NCI-H146 treated with DMSO at 0.1 percent for 48 hours (cell line): Measurements from ENCODE around the gene SLC39A6.
A peak's percentile ranks its signal among the peaks of the same experiment; 100 is the strongest.
"Not testable (repeated sequence)": the region's sequence is repeated elsewhere in the genome, so short reads cannot be mapped to it uniquely, and the experiment has no call there.

Experiments
- DNase-seq: peaks from one replicate; lab custom pipeline; 2025; ENCODE audit not compliant: unreplicated experiment; lab: John Stamatoyannopoulos, UW

The SLC39A6 gene

DNA sequence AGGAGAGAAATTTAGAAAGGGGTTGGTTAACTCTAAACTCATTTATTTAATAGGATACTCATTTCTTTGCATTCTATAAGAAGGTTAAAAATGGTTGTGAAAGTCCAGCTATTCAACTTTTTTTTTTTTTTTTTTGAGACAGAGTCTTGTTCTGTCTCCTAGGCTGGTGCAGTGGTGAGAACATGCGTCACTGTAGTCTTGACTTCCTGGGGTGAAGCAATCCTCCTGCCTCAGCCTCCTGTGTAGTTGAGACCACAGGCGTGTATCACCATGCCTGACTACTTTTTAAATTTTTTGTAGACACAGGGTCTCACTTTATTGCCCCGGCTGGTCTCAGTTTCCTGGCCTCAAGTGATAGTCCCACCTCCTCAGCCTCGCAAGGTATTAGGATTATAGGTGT lies 12.4 kb upstream of the SLC39A6 start:
- no peak for DNase-seq

- DNase-seq: no peak
Measured at GRCh38 chr18:36139245-36139644, 10.1 kb upstream of the SLC39A6 start.

- no peak for DNase-seq
Measured at GRCh38 chr18:36135264-36135663, 6.1 kb upstream of the SLC39A6 start.

- DNase-seq: no peak
Measured at GRCh38 chr18:36132756-36133155, 3.6 kb upstream of the SLC39A6 start.

DNA sequence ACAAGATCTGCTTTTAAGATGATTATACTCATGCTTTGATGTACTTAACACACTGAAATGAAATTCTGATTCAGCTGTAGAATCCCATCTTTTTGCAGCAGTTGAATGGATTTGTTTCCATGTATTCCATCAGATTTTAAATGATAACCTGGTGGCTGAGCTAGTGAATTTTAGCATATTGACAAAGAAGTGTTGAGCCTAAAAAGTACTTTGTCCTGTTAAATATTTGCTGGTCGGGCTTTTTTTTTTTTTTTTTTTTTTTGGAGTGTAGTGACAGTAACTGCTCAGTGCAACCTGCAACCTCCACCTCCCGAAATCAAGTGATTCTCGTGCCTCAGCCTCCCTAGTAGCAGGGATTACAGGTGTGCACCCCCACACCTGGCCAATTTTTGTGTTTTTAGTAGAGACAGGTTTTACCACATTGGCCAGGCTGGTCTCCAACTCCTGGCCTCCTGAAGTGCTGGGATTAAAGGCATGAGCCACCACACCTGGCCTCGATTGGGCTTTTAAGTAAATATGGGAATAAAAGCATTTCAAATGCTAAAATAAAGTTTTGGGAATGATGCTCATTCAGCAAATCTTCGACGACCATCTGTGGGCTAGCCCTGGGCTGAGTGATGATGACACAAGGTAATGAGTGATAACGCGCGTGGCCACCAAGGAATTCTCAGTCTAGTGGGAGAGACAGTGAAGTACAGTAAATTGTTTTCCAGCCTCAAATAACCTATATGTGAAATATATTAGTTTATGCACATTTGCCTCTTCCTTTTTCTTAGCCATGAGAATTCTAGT lies 2.7 kb upstream of the SLC39A6 start:
- no peak for DNase-seq

GRCh38 chr18:36130883-36131653 lies 1.9 kb upstream of the SLC39A6 start:
- no peak for DNase-seq

DNA sequence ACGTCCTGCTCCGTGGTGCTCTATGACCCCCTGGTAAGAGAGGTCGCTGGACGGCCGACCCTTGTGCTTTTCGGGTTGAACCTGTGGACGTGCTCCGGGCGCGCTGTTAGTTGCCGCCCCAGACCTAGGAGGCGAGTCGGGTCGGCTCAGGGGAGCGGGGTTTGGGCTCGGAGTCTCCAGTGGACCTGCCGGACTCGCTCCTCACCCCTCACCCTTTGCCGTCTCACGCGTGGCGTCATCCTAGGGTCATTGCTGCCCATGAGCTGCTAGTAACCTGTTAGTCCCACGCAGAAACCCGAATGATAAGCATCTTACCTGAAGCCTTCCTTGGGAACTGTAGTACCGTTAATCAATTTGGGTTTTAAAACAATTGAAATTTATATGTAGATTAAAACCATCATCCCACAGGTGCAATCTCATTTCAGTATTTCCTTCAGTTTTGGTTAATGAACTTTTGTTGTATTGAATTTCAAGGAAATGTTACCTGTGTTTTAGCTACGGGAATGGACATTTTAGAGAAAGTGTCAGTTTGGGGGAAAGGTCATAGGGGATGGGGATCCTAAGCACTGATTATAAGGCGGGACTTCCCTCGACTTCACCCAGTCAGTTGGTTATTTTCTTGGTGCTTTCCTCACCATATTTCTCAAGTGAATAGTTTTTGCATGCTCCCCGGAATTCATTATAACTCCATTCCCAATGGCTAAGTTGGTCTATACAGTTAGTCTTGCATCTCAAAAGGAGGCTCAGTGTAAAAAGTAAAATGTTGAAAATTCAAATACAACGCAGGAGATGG lies 1.1 kb upstream of the SLC39A6 start:
- DNase-seq: peak; percentile 59

GRCh38 chr18:36128907-36129299 lies 237 bp downstream of the SLC39A6 start:
- DNase-seq: no peak

GRCh38 chr18:36128530-36128870 lies 640 bp downstream of the SLC39A6 start:
- DNase-seq: no peak

- DNase-seq: peak; percentile 11
Measured at GRCh38 chr18:36127836-36128529, 1.2 kb downstream of the SLC39A6 start.

DNA sequence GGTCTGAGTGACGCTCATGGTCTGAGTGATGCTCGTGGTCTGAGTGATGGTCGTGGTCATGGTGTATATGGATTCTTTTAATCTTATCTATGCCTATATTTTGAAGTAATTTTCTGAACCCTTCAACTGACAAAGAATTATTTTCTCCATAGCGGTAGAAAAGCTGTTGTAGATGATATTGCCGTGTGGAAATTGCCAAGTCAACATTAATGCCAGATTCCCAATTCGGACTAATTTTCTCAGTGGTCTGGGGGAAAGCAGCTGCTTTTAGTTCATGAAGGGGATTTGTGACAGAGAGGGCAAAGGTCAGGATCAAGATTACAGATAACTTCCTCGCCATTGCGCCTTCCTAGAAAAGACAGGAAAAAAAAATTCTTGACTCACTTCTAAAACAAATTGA lies 2.5 kb downstream of the SLC39A6 start:
- DNase-seq: no peak

GRCh38 chr18:36124841-36125240 lies 4.3 kb downstream of the SLC39A6 start:
- DNase-seq: no peak

DNA sequence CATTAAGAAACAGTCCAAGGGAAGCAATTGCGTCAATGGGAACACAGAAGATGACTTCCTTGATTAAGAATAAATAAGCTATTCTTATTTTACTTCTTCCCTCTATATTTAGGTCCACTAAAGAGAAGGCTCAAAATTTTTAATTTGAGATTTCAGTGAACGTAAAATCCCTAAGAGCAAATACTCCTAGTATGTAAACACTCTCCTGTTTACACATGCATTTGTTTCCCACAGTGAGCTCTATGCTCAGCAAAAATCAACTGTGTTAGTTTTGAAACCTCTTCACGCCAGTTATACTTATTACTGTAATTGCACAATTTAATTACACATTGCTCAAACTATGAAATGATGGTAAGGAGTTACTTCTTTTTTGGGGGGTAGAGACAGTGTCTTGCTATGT lies 8.8 kb downstream of the SLC39A6 start:
- no peak for DNase-seq

DNA sequence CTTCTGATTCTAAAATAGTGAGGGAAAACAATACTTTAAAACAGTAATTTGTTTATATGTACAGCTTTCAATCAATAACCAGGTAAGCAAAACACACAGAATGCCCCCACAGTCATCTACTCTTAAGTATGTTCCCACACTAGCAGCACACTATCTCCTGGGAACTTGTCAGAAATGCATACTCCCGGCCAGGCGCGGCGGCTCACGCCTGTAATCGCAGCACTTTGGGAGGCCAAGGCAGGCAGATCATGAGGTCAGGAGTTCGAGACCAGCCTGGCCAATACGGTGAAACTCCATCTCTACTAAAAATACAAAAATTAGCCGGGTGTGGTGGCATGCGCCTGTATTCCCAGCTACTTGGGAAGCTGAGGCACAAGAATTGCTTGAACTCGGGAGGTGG lies 12.4 kb downstream of the SLC39A6 start:
- not testable (repeated sequence) for DNase-seq

- DNase-seq: no peak
Measured at GRCh38 chr18:36114738-36115137, 14.4 kb downstream of the SLC39A6 start.

DNA sequence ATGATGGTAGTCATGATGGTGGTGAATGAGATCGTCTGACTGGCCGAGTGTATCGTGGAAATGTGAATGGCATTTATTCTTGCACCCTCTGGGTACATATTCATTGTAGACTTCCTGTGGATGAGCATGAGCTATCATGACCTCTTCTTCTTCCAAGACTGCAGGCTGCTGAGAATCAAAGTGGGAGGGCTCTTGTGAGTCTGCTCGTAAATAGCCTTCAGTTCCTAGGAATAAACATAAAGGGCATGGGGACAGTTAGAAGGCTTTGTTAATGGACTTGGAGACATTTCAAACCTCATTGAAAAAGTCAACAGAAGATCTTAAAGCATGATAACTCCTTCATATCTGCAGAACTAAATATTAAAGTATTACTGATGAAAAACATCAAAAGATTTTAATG lies 14.9 kb downstream of the SLC39A6 start:
- DNase-seq: no peak

DNA sequence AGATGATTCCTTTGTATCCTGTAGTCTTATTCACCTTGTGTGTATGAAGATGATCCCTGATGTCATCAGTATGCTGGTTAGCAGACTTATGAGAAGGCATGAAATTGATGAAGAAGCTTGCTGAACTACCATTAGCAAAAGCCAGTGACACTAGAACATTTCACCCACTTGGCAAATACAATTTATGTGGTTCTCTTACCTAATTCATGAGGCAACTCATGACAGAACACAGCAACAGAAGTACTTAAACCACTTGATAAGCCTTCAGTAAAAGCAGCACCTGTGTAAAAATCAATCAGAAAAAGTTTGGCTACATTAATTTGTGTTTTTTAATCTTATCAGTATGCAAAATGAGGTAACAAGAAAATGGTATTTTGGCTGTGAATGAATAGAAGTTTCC lies 16.8 kb downstream of the SLC39A6 start:
- no peak for DNase-seq

DNA sequence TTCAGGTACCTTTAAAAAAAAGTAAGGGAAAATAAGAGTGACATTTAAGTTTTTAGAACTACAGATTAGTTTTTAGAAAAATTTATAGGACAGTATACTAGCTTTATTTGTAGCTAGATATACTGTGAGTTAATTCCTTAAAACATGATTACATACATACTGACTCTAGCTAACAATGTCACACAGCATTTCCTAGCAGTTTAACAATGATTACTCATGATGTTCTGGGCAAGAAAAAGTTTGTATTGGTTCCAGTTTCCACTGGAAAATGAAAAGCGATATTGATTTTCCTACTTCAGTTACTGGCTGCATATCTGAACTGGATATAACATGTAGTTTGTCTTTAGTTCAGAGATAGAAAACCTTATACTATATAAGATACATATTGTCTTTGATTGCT lies 19.4 kb downstream of the SLC39A6 start:
- no peak for DNase-seq

DNA sequence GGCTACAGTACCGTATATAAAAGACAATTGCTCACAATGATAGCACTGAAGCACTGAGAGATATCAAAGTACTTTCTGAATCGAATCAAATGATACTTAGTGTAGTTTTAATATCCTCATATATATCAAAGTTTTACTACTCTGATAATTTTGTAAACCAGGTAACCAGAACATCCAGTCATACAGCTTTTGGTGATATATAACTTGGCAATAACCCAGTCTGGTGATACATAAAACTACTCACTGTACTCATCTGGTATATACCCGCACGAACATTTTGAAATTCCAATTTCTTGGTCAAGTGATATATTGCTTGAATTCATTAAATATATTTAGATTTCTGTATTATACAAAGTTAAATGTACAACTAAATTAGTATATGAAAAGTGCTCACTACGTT lies 20.5 kb downstream of the SLC39A6 start:
- no peak for DNase-seq

- no peak for DNase-seq
Measured at GRCh38 chr18:36108196-36108595, 20.9 kb downstream of the SLC39A6 start.

DNA sequence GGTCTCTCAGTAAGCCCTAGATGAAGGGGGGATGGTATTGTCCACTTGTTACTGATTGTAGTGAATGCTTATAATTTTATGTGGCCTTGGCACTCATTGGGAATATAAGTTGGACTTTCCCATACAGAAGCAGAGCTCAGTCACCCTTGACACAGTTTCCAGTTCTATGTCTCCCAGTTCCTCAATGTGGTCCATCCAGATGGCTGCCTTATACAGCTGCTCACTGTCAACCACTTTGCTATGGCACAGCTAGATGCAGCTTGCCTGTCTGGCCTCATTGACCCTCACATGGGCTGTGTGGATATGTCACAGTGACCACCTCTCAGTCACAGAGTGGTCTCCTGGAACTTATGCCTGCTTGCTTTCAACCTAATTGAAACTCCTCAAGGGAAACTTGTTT lies 21.7 kb downstream of the SLC39A6 start:
- DNase-seq: no peak
